ENCODE measurements around the gene PTRHD1. TPM values are rescaled to one million over a fixed set of nuclear protein-coding genes. Genes with fewer than 3 reads are reported as not detected.

The PTRHD1 gene
- total RNA-seq, 2 experiments from 2014 or later = 17.9 to 29.3 TPM

DNA sequence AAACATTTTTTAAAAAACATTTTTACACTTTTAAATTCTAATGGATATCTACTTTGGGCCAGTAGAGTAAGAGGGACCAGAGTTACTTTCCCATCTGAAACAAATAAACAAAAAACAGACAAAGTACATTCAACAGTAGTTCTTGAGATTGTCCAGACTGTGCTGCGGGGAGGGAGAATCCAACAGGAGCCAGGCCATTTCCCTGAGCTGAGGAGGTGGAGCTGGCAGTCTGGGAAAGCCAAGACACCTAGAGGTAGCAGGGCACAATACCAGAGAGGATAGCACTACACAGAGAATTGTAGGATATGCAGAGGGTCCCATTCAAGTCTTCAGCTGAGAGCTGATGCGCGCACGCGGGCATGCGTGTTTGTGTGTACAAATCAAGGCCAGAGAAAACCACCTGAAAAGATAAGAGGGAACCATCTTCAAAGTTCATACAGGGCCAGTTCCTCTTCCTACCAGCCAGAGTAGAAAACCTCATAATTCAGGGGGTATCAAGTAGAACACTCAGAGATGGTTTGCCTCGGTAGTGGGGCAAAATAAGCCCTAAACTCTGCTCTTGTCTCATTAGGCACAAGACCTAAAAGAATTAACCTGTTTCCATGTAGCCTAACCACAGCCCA lies 44.0 kb downstream of the PTRHD1 start:
- no peak for ATAC-seq
- Mint-ChIP-seq H3K9me3 (ENCODE audit: low read depth) (no peaks in the 10 kb centered on the region), H3K4me3 (no peak overlapping the region), H3K27ac (no peak overlapping the region), H3K36me3 (peaks cover 8% of the 10 kb centered on the region), H3K27me3 (no peaks in the 10 kb centered on the region), H3K4me1 (no peaks in the 10 kb centered on the region)
- no peak for DNase-seq
- CTCF ChIA-PET = no interaction called here

DNA sequence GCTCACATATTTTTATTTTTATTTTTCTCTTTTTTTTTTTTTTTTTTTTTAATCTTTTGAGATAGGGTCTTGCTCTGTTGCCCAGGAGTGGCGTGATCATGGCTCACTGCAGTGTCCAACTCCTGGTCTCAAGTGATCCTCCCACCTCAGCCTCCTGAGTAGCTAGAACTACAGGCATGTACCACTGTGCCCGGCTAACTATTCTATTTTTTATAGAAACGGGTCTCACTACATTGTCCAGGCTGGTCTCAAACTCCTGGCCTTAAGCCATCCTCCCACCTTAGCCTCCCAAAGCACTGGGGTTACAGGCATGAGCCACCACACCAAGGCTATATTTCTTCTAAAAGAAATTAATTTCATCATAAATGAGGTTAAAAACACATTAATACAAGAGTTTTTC lies 45.9 kb downstream of the PTRHD1 start:
- DNase-seq (no peak), ATAC-seq (no peak)
- H3K9me3 Mint-ChIP-seq (ENCODE audit: low read depth) = no peaks in the 10 kb centered on the region
- no peak overlapping the region for H3K27ac Mint-ChIP-seq
- no peaks in the 10 kb centered on the region for H3K4me1 Mint-ChIP-seq
- CTCF ChIA-PET = no interaction called here
- H3K36me3 Mint-ChIP-seq = peaks cover 11% of the 10 kb centered on the region
- H3K27me3 Mint-ChIP-seq = no peaks in the 10 kb centered on the region
- H3K4me3 Mint-ChIP-seq = no peak overlapping the region

DNA sequence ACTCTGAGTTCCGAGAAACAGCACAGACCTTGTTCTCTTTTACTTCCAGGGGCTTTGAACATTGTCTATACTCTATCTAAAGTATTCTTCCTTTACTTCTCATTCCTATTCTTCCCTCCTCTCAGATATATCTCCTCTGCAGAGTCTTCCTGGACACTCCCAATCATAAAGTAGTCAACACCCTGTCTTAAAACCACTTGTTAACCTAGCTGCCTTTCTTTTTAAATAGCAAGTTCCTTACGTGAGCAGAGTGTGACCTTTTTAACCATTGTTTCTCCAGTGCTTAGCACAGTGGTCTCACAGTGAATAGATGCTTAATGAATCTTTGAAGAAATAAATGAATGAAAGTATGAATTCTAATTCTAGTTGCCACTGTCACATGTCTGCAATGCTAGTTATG lies 47.4 kb downstream of the PTRHD1 start:
- Mint-ChIP-seq H3K27ac (no peak overlapping the region), H3K9me3 (ENCODE audit: low read depth) (no peaks in the 10 kb centered on the region), H3K36me3 (peaks cover 11% of the 10 kb centered on the region), H3K4me1 (no peaks in the 10 kb centered on the region), H3K4me3 (no peak overlapping the region), H3K27me3 (no peaks in the 10 kb centered on the region)
- DNase-seq (no peak), ATAC-seq (no peak)
- CTCF ChIA-PET = no interaction called here

DNA sequence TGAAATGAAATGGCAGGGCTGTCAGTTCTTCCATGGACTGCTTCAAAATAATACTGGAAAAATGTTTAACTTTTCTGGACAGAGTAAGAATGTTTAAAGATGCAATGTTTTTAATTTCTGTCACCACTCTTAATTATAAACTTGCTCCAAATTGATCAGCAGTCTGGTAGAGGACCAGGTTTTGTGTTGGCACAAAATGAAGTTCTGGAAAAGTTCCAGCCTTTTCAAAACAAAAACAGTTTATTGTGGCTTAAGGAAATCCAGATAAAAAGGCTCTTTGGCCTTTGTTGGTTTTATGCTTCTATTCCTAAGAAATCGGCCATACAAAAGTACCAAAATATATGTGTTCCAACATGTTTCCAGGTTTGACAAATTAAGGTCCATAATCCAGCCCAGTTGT lies 48.8 kb downstream of the PTRHD1 start:
- no peak overlapping the region for H3K4me3 Mint-ChIP-seq
- no peak overlapping the region for H3K27ac Mint-ChIP-seq
- no peaks in the 10 kb centered on the region for H3K4me1 Mint-ChIP-seq
- CTCF ChIA-PET = interaction anchor here (0.7 kb wide), 1 partner anchor 327 kb away, joined by 3 read pairs; no protein-coding TSS in a partner anchor
- ATAC-seq = no peak
- DNase-seq = no peak
- H3K9me3 Mint-ChIP-seq (ENCODE audit: low read depth) = no peaks in the 10 kb centered on the region
- H3K36me3 Mint-ChIP-seq = peaks cover 9% of the 10 kb centered on the region
- H3K27me3 Mint-ChIP-seq = no peaks in the 10 kb centered on the region

DNA sequence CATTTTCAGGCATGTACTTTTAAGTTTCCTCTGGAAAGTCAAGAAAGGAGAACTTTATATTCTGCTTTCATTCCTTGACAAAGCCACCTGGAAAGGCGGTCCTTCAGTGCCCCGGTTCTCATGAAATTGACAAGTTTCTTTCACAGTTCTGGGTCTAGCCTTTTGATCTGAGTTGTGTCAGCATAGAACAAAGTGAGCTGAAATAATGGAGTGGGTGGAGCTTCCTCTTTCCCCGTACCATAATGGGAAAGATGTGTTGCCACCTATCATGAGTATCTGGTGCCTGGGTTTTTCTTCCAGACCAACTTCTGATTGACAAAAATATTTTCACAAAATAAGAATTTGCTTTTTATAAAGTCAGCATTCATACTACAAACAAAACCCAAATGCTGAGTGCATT lies 49.3 kb downstream of the PTRHD1 start:
- DNase-seq = no peak
- H3K27ac Mint-ChIP-seq = no peak overlapping the region
- CTCF ChIA-PET = no interaction called here
- H3K4me3 Mint-ChIP-seq = no peak overlapping the region
- no peaks in the 10 kb centered on the region for H3K4me1 Mint-ChIP-seq
- no peaks in the 10 kb centered on the region for H3K9me3 Mint-ChIP-seq (ENCODE audit: low read depth)
- no peak for ATAC-seq
- H3K27me3 Mint-ChIP-seq = no peaks in the 10 kb centered on the region
- peaks cover 9% of the 10 kb centered on the region for H3K36me3 Mint-ChIP-seq

DNA sequence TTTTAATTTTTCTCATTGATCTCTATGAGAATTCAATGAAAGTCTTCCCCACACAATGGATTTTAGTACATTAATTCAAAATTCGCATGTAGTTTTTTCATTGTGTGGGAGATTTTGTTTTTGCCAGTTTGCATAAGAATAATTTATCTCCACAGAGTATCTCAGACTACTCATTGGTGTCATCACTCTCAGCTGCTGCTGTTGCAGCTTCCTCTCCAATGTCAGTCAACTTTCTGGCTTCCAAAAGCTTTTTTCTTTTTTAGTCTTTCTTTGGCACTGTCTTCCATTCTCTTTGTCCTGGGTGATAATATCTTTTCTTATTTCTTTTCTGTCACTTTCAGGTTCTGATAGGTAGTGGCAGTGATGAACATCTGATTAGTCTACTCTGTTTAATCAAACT lies 50.5 kb downstream of the PTRHD1 start:
- Mint-ChIP-seq H3K4me1 (no peaks in the 10 kb centered on the region), H3K27ac (no peak overlapping the region)
- no peak for ATAC-seq

DNA sequence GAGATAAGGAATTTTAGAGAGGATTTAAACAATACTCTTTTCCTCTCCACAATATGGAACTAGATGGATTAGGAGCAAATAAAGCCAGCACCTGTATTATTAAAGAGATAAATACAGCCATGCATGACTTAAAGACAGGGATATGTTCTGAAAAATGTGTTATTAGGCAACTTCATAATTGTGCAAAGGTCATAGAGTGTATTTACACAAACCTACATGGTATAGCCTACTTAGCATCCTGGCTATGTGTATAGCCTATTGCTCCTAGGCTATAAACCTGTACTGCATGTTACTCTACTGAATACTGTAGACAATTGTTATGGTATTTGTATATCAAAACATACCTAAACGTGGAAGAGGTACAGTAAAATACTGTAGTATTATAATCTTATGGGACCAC lies 53.0 kb downstream of the PTRHD1 start:
- ATAC-seq (no peak), DNase-seq (no peak)
- H3K27ac Mint-ChIP-seq = no peak overlapping the region
- H3K4me1 Mint-ChIP-seq = no peaks in the 10 kb centered on the region
- peaks cover 4% of the 10 kb centered on the region for H3K36me3 Mint-ChIP-seq
- H3K9me3 Mint-ChIP-seq (ENCODE audit: low read depth) = no peaks in the 10 kb centered on the region
- CTCF ChIA-PET = no interaction called here
- H3K27me3 Mint-ChIP-seq = no peaks in the 10 kb centered on the region
- H3K4me3 Mint-ChIP-seq = no peak overlapping the region

More for the DNA sequence above, 50.5 kb downstream of the PTRHD1 start:
- H3K36me3 Mint-ChIP-seq = peaks cover 9% of the 10 kb centered on the region
- no peak for DNase-seq
- no peak overlapping the region for H3K4me3 Mint-ChIP-seq
- CTCF ChIA-PET = interaction anchor here (0.5 kb wide), 1 partner anchor 322 kb away, joined by 3 read pairs; no protein-coding TSS in a partner anchor
- H3K9me3 Mint-ChIP-seq (ENCODE audit: low read depth) = no peaks in the 10 kb centered on the region
- no peaks in the 10 kb centered on the region for H3K27me3 Mint-ChIP-seq

Other genes with a start within 250 kb of the PTRHD1 start
- gene CENPO, start within 50 bp of the PTRHD1 start, total RNA-seq = 10 to 100 TPM; 55.4 to 57.4 TPM
- 10 to 100 TPM; 81.4 to 85.0 TPM for gene ADCY3, start 126.8 kb upstream of the PTRHD1 start, total RNA-seq
- 1 to 10 TPM; 6.5 to 8.7 TPM for gene DNAJC27, start 178.6 kb upstream of the PTRHD1 start, total RNA-seq
- gene EFR3B, start 248.7 kb upstream of the PTRHD1 start, total RNA-seq = under 1 TPM; 0.23 to 0.61 TPM

Data from activated CD8-positive, alpha-beta memory T cell treated with anti-CD3 and anti-CD28 coated beads, Interleukin-2, amount 10 ng/mL, durations not matched to agents 7 days and 5 days (primary cell).